GM12865 (cell line): Measurements from ENCODE around the gene AP3S2.

Source experiments
- DNase-seq: peaks from one replicate; pipeline ENCODE4 v3.0.0; 2010; ENCODE audit warnings: low read depth
- H3K4me3 ChIP-seq: 2 replicates; pipeline ENCODE4 v1.5.1; 2011; ENCODE audit warnings: mild to moderate bottlenecking, low read depth, low read length, control low read depth
- CTCF ChIP-seq: IDR thresholded peaks from 2 replicates; pipeline ENCODE4 v1.5.1; 2011; ENCODE audit warnings: low read length, control low read depth, low read depth, inconsistent platforms; ENCODE audit not compliant: insufficient read depth; ENCODE audit errors: missing control alignments

Gene AP3S2

DNA sequence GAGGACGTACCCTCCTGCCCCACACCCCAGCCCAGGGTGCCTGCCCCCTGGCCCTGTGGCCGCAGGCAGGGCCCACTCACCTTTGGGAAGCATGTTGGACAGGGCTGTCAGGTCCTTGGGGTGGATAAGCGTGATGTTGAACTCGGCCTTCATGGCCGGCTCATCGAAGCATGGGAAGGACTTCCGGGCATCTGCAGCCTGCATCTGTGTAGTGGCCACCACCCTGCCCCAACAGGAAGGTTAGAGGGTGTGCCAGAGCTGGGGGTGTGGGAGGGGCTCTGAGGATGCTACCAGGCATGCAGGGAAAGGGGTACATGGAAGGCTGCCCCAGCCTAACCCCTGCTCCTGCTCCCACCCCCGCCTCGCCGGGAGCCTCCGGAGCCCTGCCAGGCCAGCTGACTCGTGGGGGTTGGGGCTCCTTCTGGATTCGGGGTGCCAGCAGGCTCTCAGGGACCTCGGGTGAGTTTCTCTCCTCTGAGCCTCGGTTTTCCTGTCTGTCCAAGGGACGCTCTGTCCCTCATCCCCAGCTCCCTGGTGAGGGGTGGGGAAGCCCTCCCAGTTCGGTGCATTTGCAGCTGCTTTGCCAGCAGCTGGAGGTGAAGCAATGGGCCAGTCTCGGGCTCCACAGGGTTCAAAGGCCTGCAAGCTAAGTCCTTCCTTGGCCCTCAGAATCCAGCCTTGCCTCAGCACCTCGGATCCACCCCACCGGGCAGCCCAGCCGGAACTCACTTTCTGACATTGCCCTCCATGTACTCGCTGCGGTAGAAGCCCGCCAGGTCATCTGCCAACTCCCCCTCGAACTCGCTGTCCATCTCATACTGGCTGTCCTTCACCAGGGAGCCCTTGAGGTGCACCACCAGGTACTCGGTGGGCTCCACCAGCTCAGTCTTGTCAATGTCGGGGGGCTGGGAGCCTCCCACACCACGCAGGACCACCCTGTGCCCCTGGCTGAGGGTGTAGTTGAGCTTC lies 88.3 kb downstream of the AP3S2 start:
- no peak for DNase-seq
- no peak for TF ChIP-seq CTCF
- H3K4me3 ChIP-seq = no peak overlapping the region

DNA sequence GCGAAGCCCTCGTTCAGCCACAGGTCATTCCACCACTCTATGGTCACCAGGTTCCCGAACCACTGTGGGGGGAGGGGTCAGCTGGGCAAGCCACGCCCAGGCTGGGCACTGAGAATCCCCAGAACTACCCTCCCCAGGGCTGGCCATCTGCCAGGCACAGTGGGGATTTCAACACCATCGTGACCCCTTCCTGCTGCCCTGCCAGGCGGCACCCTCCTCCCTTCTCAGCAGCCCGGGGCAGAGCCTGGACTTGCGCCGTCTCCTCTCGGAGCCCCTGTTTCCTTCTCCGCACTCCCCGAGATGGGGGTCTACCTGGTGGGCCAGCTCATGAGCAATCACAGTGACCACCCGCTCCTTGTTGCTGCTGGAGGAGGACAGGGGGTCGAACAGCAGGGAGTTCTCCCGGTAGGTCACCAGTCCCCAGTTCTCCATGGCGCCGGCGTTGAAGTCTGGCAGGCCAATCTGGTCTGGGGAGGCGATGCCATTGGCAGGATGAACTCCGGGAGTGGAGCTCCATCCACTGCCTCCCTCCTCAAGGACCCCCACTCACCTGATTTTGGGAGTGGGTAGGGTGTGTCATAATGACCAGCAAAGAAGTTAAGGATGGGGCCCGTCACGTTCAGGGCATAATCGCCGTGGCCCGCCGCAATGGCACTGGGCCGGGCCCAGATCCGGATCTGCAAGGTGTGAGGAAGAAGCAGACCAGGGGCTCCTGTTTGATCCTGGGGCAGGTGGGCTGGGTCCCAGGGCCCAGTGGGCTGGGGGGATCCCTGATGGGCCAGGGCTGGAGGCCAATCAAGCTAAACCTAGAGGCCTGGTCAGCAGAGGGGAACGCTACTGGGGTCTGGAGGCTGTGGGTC lies 89.6 kb downstream of the AP3S2 start:
- no peak for TF ChIP-seq CTCF
- DNase-seq = no peak
- no peak overlapping the region for H3K4me3 ChIP-seq

DNA sequence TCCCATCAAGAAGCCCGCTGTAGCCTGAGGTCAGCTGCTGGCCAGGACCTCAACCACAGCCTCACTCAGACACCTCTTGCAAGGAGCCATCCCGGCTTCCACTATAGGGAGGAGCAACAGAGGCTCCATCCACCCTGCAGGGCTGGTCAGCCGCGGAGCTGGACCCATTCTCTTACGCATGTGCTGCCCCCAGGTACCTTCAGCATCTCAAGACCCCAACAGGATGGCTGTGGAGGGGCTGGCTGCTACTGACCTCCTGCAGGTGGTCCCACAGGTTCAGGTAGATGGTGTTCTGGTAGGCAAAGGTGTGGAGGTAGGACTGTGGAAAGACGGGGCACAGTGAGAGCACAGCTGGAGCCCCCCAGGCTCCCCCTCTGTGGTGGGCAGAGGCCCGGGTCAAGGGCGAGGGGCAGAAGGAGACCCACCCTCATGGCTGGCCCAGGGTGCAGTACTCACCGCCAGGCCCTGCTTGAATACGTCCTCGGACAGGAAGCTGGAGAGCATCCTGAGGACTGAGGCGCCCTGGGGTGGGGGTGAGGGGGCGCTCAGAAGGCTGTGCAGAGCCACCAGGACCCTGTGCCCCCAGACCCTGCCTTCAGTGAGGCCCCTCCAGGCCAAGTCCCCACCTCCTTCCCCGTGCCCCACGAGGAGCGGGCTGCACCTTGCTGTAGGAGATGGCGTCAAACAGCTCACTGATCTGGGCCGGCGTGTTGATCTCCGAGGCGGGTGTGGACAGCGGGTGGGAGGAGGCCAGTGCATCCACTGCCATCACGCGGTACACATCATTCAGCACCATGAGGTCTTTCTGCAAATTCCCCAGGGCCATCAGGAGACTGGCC lies 90.6 kb downstream of the AP3S2 start:
- no peak for DNase-seq
- TF ChIP-seq CTCF = no peak
- H3K4me3 ChIP-seq = no peak overlapping the region

DNA sequence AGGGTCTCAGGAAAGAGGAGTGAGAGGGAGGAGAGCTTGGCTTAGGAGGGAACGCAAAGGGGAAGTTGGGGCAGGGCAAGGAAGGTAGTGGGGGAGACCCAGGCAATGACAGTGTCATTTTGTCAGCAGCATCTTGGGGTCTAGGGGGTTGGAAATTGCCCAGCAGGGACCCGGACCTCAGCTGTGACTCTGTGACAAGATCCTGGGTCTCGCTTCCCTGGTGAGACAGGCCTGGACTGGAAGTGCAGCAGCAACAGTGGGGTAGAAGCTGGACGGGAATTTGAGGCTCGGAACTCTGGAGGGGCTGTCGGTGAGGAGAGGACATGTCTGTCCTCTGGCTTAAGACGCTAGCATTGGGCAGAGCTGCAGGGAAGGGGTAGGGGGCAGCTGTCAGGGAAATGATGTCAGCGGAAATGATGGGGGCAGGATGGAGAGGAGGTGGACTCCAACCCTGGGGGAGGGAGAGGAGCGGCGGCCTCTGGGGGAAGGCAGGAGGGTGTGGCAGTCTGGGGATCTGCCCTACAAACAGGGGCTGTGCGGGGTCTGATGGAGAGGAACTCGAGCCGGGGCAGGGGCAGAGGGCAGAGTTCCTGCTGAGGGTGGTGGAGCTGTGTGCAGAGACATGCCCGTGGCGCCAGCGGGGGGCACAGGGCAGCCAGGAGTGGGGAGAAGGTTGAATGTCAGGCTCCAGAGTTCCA lies 91.4 kb downstream of the AP3S2 start:
- DNase-seq = no peak
- no peak for TF ChIP-seq CTCF
- no peak overlapping the region for H3K4me3 ChIP-seq

DNA sequence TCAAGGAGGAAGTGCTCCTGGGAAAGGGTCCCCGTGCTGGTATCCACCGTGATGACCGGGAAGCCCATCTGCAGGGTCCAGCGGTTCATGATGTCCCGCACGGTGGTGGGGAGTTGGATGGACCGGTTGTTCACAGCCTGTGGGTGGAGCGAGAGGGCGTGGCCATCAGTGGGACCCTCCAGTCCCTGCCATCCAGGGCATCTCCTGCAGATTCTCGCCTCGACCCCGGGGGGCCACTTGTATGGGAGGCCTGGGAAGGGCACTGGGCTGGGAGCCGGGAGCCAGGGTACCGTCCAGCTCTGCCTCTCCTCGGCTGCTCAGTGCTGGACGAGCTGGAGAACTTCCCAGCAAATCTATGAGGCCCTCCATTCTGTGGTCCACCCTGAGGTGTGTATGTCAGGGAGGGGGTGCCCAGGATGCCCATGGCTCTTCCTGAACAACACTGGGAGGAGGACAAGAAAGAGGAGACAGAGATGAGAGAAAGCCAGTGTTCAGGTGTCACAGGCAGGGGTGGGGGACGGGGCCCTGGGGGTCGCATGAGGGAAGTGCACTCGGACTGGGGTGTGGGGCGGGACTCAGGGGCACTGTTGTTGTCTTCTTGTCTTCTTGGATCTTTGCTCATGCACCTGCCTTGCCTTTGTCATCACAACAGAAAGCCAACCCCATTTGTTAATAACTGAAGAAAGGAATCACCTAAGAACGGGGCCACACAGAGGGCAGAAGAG lies 92.2 kb downstream of the AP3S2 start:
- no peak for DNase-seq
- no peak for TF ChIP-seq CTCF
- no peak overlapping the region for H3K4me3 ChIP-seq
